ENCODE measurements around the gene ECM1.

The ECM1 gene

GRCh38 chr1:150487763-150488115 lies 20.2 kb upstream of the ECM1 start:
- Mint-ChIP-seq H3K27ac (peak overlapping the region; percentile 100), H3K4me1 (peaks cover 19% of the 10 kb centered on the region), H3K36me3 (peaks cover 8% of the 10 kb centered on the region), H3K4me3 (peak overlapping the region; percentile 97), H3K9me3 (no peaks in the 10 kb centered on the region), H3K27me3 (no peaks in the 10 kb centered on the region)

GRCh38 chr1:150493175-150493574 lies 14.7 kb upstream of the ECM1 start:
- H3K27ac Mint-ChIP-seq: no peak overlapping the region
- peaks cover 10% of the 10 kb centered on the region for H3K4me1 Mint-ChIP-seq
- no peaks in the 10 kb centered on the region for H3K27me3 Mint-ChIP-seq
- peaks cover 10% of the 10 kb centered on the region for H3K36me3 Mint-ChIP-seq
- H3K9me3 Mint-ChIP-seq: no peaks in the 10 kb centered on the region
- H3K4me3 Mint-ChIP-seq: no peak overlapping the region

GRCh38 chr1:150498342-150498741 lies 9.6 kb upstream of the ECM1 start:
- Mint-ChIP-seq H3K27ac (no peak overlapping the region), H3K27me3 (no peaks in the 10 kb centered on the region), H3K36me3 (peaks cover 5% of the 10 kb centered on the region), H3K9me3 (no peaks in the 10 kb centered on the region), H3K4me3 (no peak overlapping the region), H3K4me1 (no peaks in the 10 kb centered on the region)

DNA sequence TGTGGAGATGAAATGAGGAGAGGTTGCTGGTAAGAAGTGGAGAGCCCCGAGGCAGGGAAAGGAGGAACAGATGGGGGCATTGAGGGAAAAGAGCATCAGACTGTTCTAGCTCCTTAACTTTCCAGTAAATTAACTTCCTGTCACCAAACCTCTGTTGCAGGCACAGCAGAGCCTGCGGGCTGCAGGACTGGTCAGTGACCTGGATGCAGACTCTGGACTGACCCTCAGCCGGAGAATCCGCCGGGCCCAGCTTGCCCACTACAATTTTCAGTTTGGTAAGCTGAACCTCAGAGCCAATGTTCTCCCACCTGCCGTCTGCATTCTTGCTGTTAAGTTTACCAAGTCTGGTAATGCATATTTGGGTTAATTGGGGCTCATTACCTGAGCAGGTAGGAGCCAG lies 2.5 kb upstream of the ECM1 start:
- Mint-ChIP-seq H3K36me3 (peaks cover 9% of the 10 kb centered on the region), H3K27ac (no peak overlapping the region), H3K4me3 (no peak overlapping the region), H3K9me3 (no peaks in the 10 kb centered on the region), H3K4me1 (no peaks in the 10 kb centered on the region), H3K27me3 (no peaks in the 10 kb centered on the region)

DNA sequence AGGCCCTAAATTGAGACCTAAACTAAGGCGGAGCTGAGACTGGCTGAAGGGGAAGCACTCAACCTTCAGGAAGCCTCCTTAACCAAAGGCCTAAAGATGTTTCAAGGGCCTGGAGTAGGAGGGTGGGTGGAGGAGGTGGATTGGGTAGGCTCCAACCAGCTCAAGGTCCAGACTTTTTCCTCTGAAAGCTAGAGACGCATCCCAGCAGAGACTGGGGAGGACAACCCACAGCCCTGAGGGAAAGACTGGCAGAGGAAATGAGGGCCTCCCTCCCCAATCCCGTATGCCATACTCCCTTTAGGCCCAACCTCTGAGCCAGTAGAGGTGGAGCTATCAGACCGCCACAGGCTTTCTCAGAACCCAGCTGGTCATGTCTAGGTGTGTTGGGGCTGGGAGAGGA lies 1.1 kb downstream of the ECM1 start:
- Mint-ChIP-seq H3K27me3 (no peaks in the 10 kb centered on the region), H3K36me3 (peaks cover 9% of the 10 kb centered on the region), H3K4me3 (no peak overlapping the region), H3K9me3 (no peaks in the 10 kb centered on the region), H3K4me1 (no peaks in the 10 kb centered on the region), H3K27ac (peak overlapping the region; percentile 23)

DNA sequence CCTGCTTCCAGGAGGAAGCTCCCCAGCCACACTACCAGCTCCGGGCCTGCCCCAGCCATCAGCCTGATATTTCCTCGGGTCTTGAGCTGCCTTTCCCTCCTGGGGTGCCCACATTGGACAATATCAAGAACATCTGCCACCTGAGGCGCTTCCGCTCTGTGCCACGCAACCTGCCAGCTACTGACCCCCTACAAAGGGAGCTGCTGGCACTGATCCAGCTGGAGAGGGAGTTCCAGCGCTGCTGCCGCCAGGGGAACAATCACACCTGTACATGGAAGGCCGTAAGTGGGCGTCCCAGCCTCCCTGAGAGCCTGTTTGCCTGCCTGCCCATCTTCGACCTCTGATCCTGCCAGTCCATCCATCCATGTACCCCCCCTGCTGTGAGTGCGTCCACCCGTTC lies 3.6 kb downstream of the ECM1 start:
- Mint-ChIP-seq H3K36me3 (peaks cover 5% of the 10 kb centered on the region), H3K27me3 (no peaks in the 10 kb centered on the region), H3K27ac (no peak overlapping the region), H3K9me3 (no peaks in the 10 kb centered on the region), H3K4me1 (peaks cover 10% of the 10 kb centered on the region), H3K4me3 (no peak overlapping the region)

GRCh38 chr1:150511985-150512660 lies 4.2 kb downstream of the ECM1 start:
- Mint-ChIP-seq H3K27ac (no peak overlapping the region), H3K4me3 (no peak overlapping the region), H3K36me3 (peaks cover 3% of the 10 kb centered on the region), H3K9me3 (no peaks in the 10 kb centered on the region), H3K4me1 (peaks cover 12% of the 10 kb centered on the region), H3K27me3 (no peaks in the 10 kb centered on the region)

GRCh38 chr1:150512846-150513245 lies 4.9 kb downstream of the ECM1 start:
- H3K36me3 Mint-ChIP-seq: peaks cover under 1% of the 10 kb centered on the region
- H3K27me3 Mint-ChIP-seq: no peaks in the 10 kb centered on the region
- peaks cover 12% of the 10 kb centered on the region for H3K4me1 Mint-ChIP-seq
- no peak overlapping the region for H3K4me3 Mint-ChIP-seq
- H3K9me3 Mint-ChIP-seq: no peaks in the 10 kb centered on the region
- no peak overlapping the region for H3K27ac Mint-ChIP-seq

GRCh38 chr1:150513351-150513791 lies 5.5 kb downstream of the ECM1 start:
- no peaks in the 10 kb centered on the region for H3K27me3 Mint-ChIP-seq
- no peak overlapping the region for H3K27ac Mint-ChIP-seq
- no peaks in the 10 kb centered on the region for H3K9me3 Mint-ChIP-seq
- H3K4me3 Mint-ChIP-seq: no peak overlapping the region
- H3K4me1 Mint-ChIP-seq: peaks cover 12% of the 10 kb centered on the region
- no peaks in the 10 kb centered on the region for H3K36me3 Mint-ChIP-seq

GRCh38 chr1:150514260-150514659 lies 6.4 kb downstream of the ECM1 start:
- Mint-ChIP-seq H3K27ac (no peak overlapping the region), H3K4me3 (peak overlapping the region; percentile 93), H3K36me3 (no peaks in the 10 kb centered on the region), H3K27me3 (no peaks in the 10 kb centered on the region), H3K4me1 (peaks cover 12% of the 10 kb centered on the region), H3K9me3 (no peaks in the 10 kb centered on the region)

DNA sequence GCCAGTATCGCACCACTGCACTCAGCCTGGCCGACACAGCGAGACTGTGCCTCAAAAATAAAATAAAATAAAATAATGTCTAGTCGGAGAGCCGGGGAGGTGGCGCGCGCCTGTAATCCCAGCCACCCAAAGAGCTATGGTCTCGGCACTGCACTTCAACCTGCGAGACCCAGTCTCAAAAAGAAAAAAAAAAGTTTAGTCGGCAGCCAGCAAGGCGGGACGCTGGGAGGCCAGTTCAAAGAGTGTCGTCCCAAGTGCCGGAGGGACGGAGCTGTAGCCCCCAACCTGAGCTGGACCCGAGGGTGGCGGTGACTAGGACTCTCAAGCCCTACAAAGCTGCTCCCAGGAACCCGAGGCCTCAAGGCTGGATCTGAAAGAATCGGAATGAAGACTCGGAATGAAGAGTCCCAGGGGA lies 7.0 kb downstream of the ECM1 start:
- Mint-ChIP-seq H3K36me3 (no peaks in the 10 kb centered on the region), H3K27ac (no peak overlapping the region), H3K27me3 (no peaks in the 10 kb centered on the region), H3K9me3 (no peaks in the 10 kb centered on the region), H3K4me3 (peak overlapping the region; percentile 93), H3K4me1 (peaks cover 12% of the 10 kb centered on the region)

GRCh38 chr1:150515328-150516049 lies 7.6 kb downstream of the ECM1 start, which contains the start of gene FALEC:
TSS of gene FALEC (plus strand) at chr1:150515752.
- Mint-ChIP-seq H3K4me1 (peaks cover 12% of the 10 kb centered on the region), H3K27me3 (no peaks in the 10 kb centered on the region), H3K27ac (peak within 1 kb of the TSS; percentile 59), H3K4me3 (peak within 1 kb of the TSS; percentile 93), H3K9me3 (no peaks in the 10 kb centered on the region), H3K36me3 (no peaks in the 10 kb centered on the region)

GRCh38 chr1:150516050-150516591 lies 8.2 kb downstream of the ECM1 start:
- peak overlapping the region; percentile 93 for H3K4me3 Mint-ChIP-seq
- H3K4me1 Mint-ChIP-seq: peaks cover 12% of the 10 kb centered on the region
- H3K9me3 Mint-ChIP-seq: no peaks in the 10 kb centered on the region
- H3K36me3 Mint-ChIP-seq: no peaks in the 10 kb centered on the region
- peak overlapping the region; percentile 59 for H3K27ac Mint-ChIP-seq
- no peaks in the 10 kb centered on the region for H3K27me3 Mint-ChIP-seq

- H3K27ac Mint-ChIP-seq: no peak overlapping the region
- H3K4me1 Mint-ChIP-seq: peaks cover 12% of the 10 kb centered on the region
Observed at GRCh38 chr1:150516616-150517015, 8.7 kb downstream of the ECM1 start.

GRCh38 chr1:150521196-150521968 lies 13.5 kb downstream of the ECM1 start:
- Mint-ChIP-seq H3K4me3 (no peak overlapping the region), H3K27ac (no peak overlapping the region), H3K4me1 (peaks cover 4% of the 10 kb centered on the region), H3K36me3 (no peaks in the 10 kb centered on the region), H3K9me3 (no peaks in the 10 kb centered on the region), H3K27me3 (no peaks in the 10 kb centered on the region)

More at GRCh38 chr1:150516616-150517015, 8.7 kb downstream of the ECM1 start:
- H3K27me3 Mint-ChIP-seq: no peaks in the 10 kb centered on the region
- H3K4me3 Mint-ChIP-seq: peak overlapping the region; percentile 93
- no peaks in the 10 kb centered on the region for H3K9me3 Mint-ChIP-seq
- H3K36me3 Mint-ChIP-seq: no peaks in the 10 kb centered on the region
